ENCODE measurements around the gene LIMCH1.

DNA sequence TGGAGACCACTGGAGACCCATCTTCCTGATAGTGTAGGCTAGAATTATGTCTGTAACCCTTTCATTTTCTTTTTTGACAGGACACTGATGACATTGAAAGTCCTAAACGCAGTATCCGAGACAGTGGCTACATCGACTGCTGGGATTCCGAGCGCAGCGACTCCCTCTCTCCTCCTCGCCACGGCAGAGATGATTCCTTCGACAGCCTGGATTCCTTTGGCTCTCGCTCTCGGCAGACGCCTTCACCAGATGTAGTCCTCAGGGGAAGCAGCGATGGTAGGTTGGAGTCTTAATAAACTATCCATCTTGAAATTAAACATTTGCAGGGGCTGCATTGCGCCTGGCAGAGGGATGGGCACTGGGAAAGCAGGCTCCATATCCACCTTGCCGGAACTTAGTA is 75.4 kb downstream of the LIMCH1 start:
- TF ChIP-seq CTCF (IDR thresholded peaks at IDR 0.05; ENCODE audit: poor library complexity) (no peak), EZH2 (IDR thresholded peaks at IDR 0.05; ENCODE audit: borderline replicate concordance) (no peak)

Measured in hepatocyte (in vitro differentiated cells).